ENCODE measurements around the gene NR1H3.

GRCh38 chr11:47220401-47220821 lies 37.4 kb upstream of the NR1H3 start:
- TF ChIP-seq CTCF (IDR thresholded peaks at IDR 0.05) (no peak), POLR2A (IDR thresholded peaks at IDR 0.05) (no peak)

Data from right lobe of liver (tissue), 4 donors.